Esophagus muscularis mucosa (tissue), 4 donors: ENCODE results near the gene PCLAF. TPM values are rescaled to one million over a fixed set of nuclear protein-coding genes. Genes with fewer than 3 reads are reported as not detected.
A peak's percentile ranks its signal among the peaks of the same experiment; 100 is the strongest.
"Not testable (repeated sequence)": the region's sequence is repeated elsewhere in the genome, so short reads cannot be mapped to it uniquely, and the experiment has no call there.

Source experiments
- DNase-seq: peaks from one replicate; pipeline ENCODE4 v3.0.0-alpha.2; 2017; ENCODE audit errors: extremely low spot score
- H3K27ac ChIP-seq, 4 donors: fragments of 200-600 bp; sonication (generic); replicated peaks in 1 of 4; 1 replicate in 3 of 4; 2 replicates in 1 of 4; pipeline ENCODE4 v1.5.1; 2016 to 2019; ENCODE audit warnings: mild to moderate bottlenecking in 1 of 4
- H3K27me3 ChIP-seq, 4 donors: fragments of 200-600 bp; sonication (generic); one replicate each; pipeline versions ENCODE4 v1.5.1 to v1.6.0; 2016 to 2019
- H3K36me3 ChIP-seq, 4 donors: fragments of 200-600 bp; sonication (generic); one replicate each; pipeline ENCODE4 v1.5.1; 2016 to 2019
- H3K4me1 ChIP-seq, 4 donors: fragments of 200-600 bp; sonication (generic); one replicate each; pipeline ENCODE4 v1.5.1; 2016 to 2019
- H3K4me3 ChIP-seq, 4 donors: fragments of 200-600 bp; sonication (generic); 1 replicate in 2 of 4; 2 replicates in 2 of 4; pipeline ENCODE4 v1.5.1; 2016 to 2019; ENCODE audit warnings: mild to moderate bottlenecking in 4 of 4, moderate library complexity in 1 of 4
- H3K9me3 ChIP-seq, 4 donors: fragments of 200-600 bp; sonication (generic); 1 replicate in 3 of 4; 2 replicates in 1 of 4; pipeline ENCODE4 v1.5.1; 2016 to 2019
- EP300 ChIP-seq: sonication (generic); formaldehyde crosslinking; IDR thresholded peaks from one replicate; pipeline ENCODE4 v1.6.1; 2017; ENCODE audit warnings: antibody characterized with exemption
- POLR2A ChIP-seq: fragments of 450-650 bp; IDR thresholded peaks from one replicate; pipeline ENCODE4 v1.6.1; 2017; ENCODE audit warnings: antibody characterized with exemption, moderate library complexity, mild to moderate bottlenecking, low read depth
- POLR2AphosphoS5 ChIP-seq, 2 donors: sonication (generic); formaldehyde crosslinking; IDR thresholded peaks; one replicate each; pipeline ENCODE4 v1.6.1; 2017; ENCODE audit warnings: antibody characterized with exemption in 2 of 2
- whole genome bisulfite sequencing: methylation state at CpG from one replicate; pipeline ENCODE4 v1.1.5; 2018; 5-methylcytosine and 5-hydroxymethylcytosine counted together
- intact Hi-C: fragments of 100-400 bp; cut with DNase I; formaldehyde crosslinking; loops from one replicate; pipeline ENCODE4 v1.15.1; 2023
- total RNA-seq, 4 donors: library from RNA; depleted of rRNA; stranded (reverse); fragments of >200 nt; gene quantifications; one replicate each; pipeline versions ENCODE4 v1.1.0 to v1.2.1, GENCODE V29; 2016
- TF ChIP-seq, protein P1 (sequence below), 3 experiments: fragments of 200-600 bp in 2 of 3; fragments of 450-650 bp in 1 of 3; sonication (generic) in 2 of 3; IDR thresholded peaks; one replicate each; pipeline ENCODE4 v1.5.1; 2017 to 2019; ENCODE audit warnings: antibody characterized with exemption in 3 of 3, mild to moderate bottlenecking in 2 of 3, moderate library complexity in 1 of 3

The PCLAF gene
- total RNA-seq, 4 donors from 2014 or later = not detected

DNA sequence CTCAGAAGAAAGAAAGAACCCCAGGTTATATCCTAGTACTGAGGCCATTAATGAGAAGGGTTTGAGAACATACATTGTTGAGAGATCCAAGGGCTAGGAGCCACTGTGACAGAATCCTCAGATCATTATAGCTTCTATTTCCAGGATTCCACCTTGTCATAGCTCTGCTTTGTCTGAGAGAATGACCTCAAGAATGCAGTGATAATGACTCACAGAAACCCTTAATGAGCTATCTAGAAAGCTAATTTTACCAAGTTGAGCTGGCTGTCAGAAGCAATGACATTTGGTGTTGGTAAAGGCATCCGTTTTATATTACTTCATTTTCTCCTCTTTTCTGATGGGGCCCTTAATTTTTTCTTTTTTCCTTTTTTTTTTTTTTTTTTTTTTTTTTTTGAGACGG is 17.3 kb upstream of the PCLAF start:
- intact Hi-C loops = no loop called here
- Histone ChIP-seq H3K36me3 (peaks cover 58 to 100% (median 95%) of the 10 kb centered on the region in 4 donors), H3K27me3 (no peaks in the 10 kb centered on the region), H3K4me1 (no peaks in the 10 kb centered on the region), H3K4me3 (no peak overlapping the region), H3K9me3 (no peaks in the 10 kb centered on the region), H3K27ac (no peak overlapping the region)
- no peak for DNase-seq
- 100% methylated on average over 2 of the region's 2 CpGs for WGBS
- TF ChIP-seq POLR2A = no peak
- TF ChIP-seq POLR2AphosphoS5 (IDR thresholded peaks at IDR 0.05) = no peak
- TF ChIP-seq EP300 = no peak
- TF ChIP-seq, protein P1, sequence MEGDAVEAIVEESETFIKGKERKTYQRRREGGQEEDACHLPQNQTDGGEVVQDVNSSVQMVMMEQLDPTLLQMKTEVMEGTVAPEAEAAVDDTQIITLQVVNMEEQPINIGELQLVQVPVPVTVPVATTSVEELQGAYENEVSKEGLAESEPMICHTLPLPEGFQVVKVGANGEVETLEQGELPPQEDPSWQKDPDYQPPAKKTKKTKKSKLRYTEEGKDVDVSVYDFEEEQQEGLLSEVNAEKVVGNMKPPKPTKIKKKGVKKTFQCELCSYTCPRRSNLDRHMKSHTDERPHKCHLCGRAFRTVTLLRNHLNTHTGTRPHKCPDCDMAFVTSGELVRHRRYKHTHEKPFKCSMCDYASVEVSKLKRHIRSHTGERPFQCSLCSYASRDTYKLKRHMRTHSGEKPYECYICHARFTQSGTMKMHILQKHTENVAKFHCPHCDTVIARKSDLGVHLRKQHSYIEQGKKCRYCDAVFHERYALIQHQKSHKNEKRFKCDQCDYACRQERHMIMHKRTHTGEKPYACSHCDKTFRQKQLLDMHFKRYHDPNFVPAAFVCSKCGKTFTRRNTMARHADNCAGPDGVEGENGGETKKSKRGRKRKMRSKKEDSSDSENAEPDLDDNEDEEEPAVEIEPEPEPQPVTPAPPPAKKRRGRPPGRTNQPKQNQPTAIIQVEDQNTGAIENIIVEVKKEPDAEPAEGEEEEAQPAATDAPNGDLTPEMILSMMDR (IDR thresholded peaks at IDR 0.05) = no peak

DNA sequence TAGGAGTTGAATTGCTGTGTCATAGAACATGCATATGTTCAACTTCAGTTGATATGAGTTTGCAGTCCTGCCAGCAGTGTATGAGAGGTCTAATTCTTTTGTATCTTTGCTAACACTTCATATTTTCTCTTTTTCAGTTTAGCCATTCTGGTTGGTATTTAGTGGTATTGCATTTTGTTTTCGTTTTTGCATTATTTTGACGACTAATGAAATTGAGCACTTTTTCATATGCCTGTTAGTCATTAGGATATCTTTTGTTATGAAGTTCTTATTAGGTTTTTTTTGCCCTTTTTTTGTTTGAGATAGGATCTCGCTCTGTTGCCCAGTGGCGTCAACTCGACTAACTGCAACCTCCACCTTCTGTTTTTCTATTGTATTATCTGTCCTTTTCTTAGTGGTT is 15.5 kb upstream of the PCLAF start:
- intact Hi-C loops = no loop called here
- peaks cover 51 to 84% (median 79%) of the 10 kb centered on the region in 4 donors for H3K36me3 ChIP-seq
- H3K27ac ChIP-seq = no peak overlapping the region
- 95% methylated on average over 5 of the region's 5 CpGs for WGBS
- no peaks in the 10 kb centered on the region for H3K27me3 ChIP-seq
- H3K9me3 ChIP-seq = no peaks in the 10 kb centered on the region
- no peak for DNase-seq
- TF ChIP-seq EP300 (no peak), POLR2A (no peak), POLR2AphosphoS5 (IDR thresholded peaks at IDR 0.05) (no peak)
- TF ChIP-seq, protein P1 (IDR thresholded peaks at IDR 0.05) = no peak
- H3K4me1 ChIP-seq = no peaks in the 10 kb centered on the region
- no peak overlapping the region for H3K4me3 ChIP-seq

DNA sequence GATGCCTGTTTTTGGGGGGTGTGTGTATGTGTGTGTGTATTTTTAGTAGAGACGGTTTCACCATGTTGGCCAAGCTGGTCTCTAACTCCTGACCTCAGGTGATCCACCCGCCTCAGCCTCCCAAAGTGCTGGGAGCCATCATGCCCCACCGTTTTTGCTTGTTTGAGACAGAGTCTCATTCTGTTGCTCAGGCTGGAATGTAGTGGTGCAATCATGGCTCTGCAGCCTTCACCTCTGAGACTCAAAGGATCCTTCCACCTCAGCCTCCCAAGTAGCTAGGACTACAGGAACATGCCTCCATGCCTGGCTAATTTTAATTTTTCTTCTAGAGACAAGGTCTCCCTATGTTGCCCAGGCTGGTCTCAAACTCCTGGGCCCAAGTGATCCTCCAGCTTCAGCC is 11.2 kb upstream of the PCLAF start:
- WGBS = 87% methylated on average over 3 of the region's 3 CpGs
- H3K27me3 ChIP-seq, H3K4me3 ChIP-seq, intact Hi-C loops, H3K27ac ChIP-seq, H3K9me3 ChIP-seq, DNase-seq: not testable (repeated sequence)
- H3K4me1 ChIP-seq = peaks cover 12 to 14% (median 13%) of the 10 kb centered on the region in 4 donors
- peaks cover 27 to 50% (median 41%) of the 10 kb centered on the region in 4 donors for H3K36me3 ChIP-seq

DNA sequence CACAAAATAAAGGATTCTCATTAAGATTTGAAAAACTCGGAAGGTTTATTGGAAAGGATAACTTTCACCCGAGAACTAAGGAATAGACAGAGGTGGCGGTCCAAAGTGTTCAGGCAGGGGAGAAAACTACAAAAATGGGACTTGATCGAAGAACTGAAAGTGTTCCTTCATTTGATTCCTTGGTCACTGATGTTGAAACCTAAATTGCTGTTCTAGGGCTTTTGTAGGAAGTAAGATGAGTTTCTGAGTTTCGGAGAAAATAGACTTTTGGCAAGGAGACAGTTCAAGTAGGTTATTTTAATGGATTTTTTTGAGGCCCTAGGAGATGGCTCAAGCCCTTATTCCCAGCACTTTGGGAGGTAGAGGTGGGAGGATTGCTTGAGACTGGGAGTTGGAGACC is 7.8 kb upstream of the PCLAF start:
- Histone ChIP-seq H3K36me3 (peaks cover 0 to 16% (median 7%) of the 10 kb centered on the region in 4 donors), H3K4me3 (peak overlapping the region in 1 of 4 donors; percentile 74), H3K4me1 (peaks cover 12 to 14% (median 13%) of the 10 kb centered on the region in 4 donors), H3K27me3 (no peaks in the 10 kb centered on the region), H3K27ac (no peak overlapping the region), H3K9me3 (no peaks in the 10 kb centered on the region)
- DNase-seq = no peak
- intact Hi-C loops = loop anchor here (10.0 kb wide), 2 partner anchors 174 to 224 kb away; partner anchors contain the start of gene PPIB
- WGBS = 87% methylated on average over 5 of the region's 5 CpGs
- TF ChIP-seq, protein P1 (IDR thresholded peaks at IDR 0.05) = no peak
- TF ChIP-seq POLR2A (no peak), EP300 (no peak), POLR2AphosphoS5 (IDR thresholded peaks at IDR 0.05) (no peak)

DNA sequence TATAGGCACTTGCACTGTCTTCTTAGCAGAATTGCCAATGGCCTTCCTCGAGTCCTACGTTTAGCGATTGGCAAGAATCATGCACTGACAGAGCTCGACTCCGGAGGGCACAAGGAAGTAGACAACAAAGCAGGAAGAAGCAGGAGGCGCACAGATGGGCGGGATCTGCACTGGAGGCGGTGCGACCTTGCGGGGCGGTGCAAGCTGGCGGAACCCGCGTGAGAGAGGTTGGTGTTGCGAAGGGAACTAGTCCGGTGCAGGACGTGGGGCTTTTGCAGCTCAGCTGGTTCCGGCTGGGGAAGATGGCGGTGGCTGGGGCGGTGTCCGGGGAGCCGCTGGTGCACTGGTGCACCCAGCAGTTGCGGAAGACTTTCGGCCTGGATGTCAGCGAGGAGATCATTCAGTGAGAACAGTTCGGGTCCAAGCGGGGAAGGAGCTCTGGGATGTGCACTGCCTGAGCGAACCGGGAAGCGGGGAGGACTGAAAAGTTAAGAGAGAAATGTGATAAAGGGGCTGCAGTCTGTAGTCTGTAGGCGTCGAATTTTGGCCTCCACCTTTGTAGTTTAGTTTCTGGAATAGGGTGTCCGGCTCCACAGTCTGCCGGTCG is 6.4 kb upstream of the PCLAF start, which contains the start of gene TRIP4:
Gene TRIP4, plus strand, starts transcription at position 275 of the 607 bp plus-strand sequence. Its CDS starts 28 bp downstream, at position 303.
- Histone ChIP-seq H3K36me3 (peaks cover 0 to 9% (median 3%) of the 10 kb centered on the region in 4 donors), H3K27me3 (no peaks in the 10 kb centered on the region)

More for the DNA sequence above, 6.4 kb upstream of the PCLAF start, which contains the start of gene TRIP4:
- peak within 1 kb of the TSS; percentile 55 to 82 (median 79) for H3K27ac ChIP-seq
- intact Hi-C loops = loop anchor here (10.0 kb wide), 2 partner anchors 173 to 223 kb away; partner anchors contain the start of gene PPIB
- peak; percentile 86 to 90 for TF ChIP-seq POLR2AphosphoS5 (IDR thresholded peaks at IDR 0.05)
- TF ChIP-seq, protein P1 (IDR thresholded peaks at IDR 0.05) = peak in 2 of 3 experiments; percentile 6 to 20
- TF ChIP-seq POLR2A = no peak
- peak; percentile 99 for DNase-seq
- H3K9me3 ChIP-seq = no peaks in the 10 kb centered on the region
- peak within 1 kb of the TSS; percentile 60 to 93 (median 76) for H3K4me3 ChIP-seq
- WGBS = under 1% methylated on average over 35 of the region's 35 CpGs
- H3K4me1 ChIP-seq = peaks cover 12 to 14% (median 13%) of the 10 kb centered on the region in 4 donors
